HFF-Myc (cell line): ENCODE results near the gene TMEM200B.
"Not testable (repeated sequence)": the region's sequence is repeated elsewhere in the genome, so short reads cannot be mapped to it uniquely, and the experiment has no call there.

Source experiments
- DNase-seq: peaks from one replicate; pipeline ENCODE4 v3.0.0-alpha.2; 2011; ENCODE audit warnings: low read depth; ENCODE audit errors: extremely low read depth
- H3K4me3 ChIP-seq: replicated peaks from 2 replicates; pipeline ENCODE4 v1.5.1; 2011; ENCODE audit warnings: low read depth, mild to moderate bottlenecking, control low read depth, low read length
- CTCF ChIP-seq: IDR thresholded peaks from 2 replicates; pipeline ENCODE4 v1.5.1; 2012; ENCODE audit warnings: mild to moderate bottlenecking, low read depth, low read length, control low read depth; ENCODE audit errors: missing control alignments

The TMEM200B gene

DNA sequence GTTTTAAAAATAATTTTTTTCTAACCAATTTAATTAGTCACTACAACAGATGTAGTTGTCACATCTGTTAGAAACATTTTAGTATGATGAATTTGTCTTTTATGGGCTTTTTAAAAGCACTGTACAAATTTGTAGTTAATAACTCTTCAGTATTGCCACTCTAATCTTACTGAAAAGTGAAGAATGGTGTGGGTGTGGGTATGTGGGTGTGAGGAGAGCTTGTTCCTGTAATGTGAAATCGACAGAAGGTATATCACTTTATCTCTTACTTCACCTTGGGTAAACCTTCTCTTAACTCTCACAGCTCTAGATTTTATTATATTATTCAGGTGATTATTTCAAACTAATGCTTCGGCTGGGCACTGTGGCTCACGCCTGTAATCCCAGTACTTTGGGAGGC is 42.5 kb downstream of the TMEM200B start:
- DNase-seq, result no peak
- no peak for TF ChIP-seq CTCF
- H3K4me3 ChIP-seq, result no peak overlapping the region

GRCh38 chr1:29079916-29080629 is 43.6 kb downstream of the TMEM200B start:
- H3K4me3 ChIP-seq, DNase-seq: not testable (repeated sequence)

DNA sequence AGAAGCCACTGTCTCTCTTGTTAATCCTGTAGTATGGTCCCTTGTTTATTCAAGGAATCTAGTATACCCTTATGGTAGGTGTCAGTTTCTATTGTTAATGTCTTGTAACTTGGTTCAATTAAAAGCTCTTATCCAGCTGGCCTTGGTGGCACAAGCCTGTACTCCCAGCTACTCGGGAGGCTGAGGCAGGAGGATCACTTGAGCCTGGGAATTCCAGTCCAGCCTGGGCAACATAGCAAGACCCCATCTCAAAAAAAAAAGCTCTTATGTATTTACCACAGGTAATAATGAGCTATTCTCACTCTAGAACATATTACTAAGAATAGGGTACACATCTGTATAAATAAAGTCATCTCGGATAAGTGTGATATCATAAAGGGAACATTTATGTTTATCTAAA is 46.5 kb downstream of the TMEM200B start:
- TF ChIP-seq CTCF, result no peak
- DNase-seq, result no peak
- H3K4me3 ChIP-seq, result no peak overlapping the region
